MV-4-11 (cell line): ENCODE results near the gene SH3BP5L.
"Not testable (repeated sequence)": the region's sequence is repeated elsewhere in the genome, so short reads cannot be mapped to it uniquely, and the experiment has no call there.

Experiments
- DNase-seq: peaks from one replicate; lab custom pipeline; 2025; lab: John Stamatoyannopoulos, UW

SH3BP5L gene

GRCh38 chr1:248810000-248810726, 15.6 kb downstream of the SH3BP5L start:
- DNase-seq, result peak; percentile 8

GRCh38 chr1:248808876-248809275, 16.8 kb downstream of the SH3BP5L start:
- no peak for DNase-seq

- peak; percentile 71 for DNase-seq
Observed at GRCh38 chr1:248807067-248807737, 18.5 kb downstream of the SH3BP5L start.

GRCh38 chr1:248805876-248806275, 19.8 kb downstream of the SH3BP5L start:
- peak; percentile 95 for DNase-seq

- DNase-seq, result peak; percentile 98
Observed at GRCh38 chr1:248804771-248805681, 20.7 kb downstream of the SH3BP5L start.

- DNase-seq, result not testable (repeated sequence)
Observed at GRCh38 chr1:248803501-248803900, 22.2 kb downstream of the SH3BP5L start.

GRCh38 chr1:248802454-248802853, 23.3 kb downstream of the SH3BP5L start:
- no peak for DNase-seq

- DNase-seq, result peak; percentile 56
Observed at GRCh38 chr1:248800459-248800858, 25.3 kb downstream of the SH3BP5L start.

- DNase-seq, result peak; percentile 32
Observed at GRCh38 chr1:248798791-248799190, 26.9 kb downstream of the SH3BP5L start.

- DNase-seq, result peak; percentile 23
Observed at GRCh38 chr1:248794663-248795062, 31.1 kb downstream of the SH3BP5L start.

GRCh38 chr1:248793592-248793991, 32.1 kb downstream of the SH3BP5L start:
- no peak for DNase-seq

- DNase-seq, result peak; percentile 82
Observed at GRCh38 chr1:248792342-248792741, 33.4 kb downstream of the SH3BP5L start.

- DNase-seq, result no peak
Observed at GRCh38 chr1:248791010-248791409, 34.7 kb downstream of the SH3BP5L start.

- DNase-seq, result no peak
Observed at GRCh38 chr1:248790456-248790855, 35.3 kb downstream of the SH3BP5L start.

- not testable (repeated sequence) for DNase-seq
Observed at GRCh38 chr1:248789337-248789736, 36.4 kb downstream of the SH3BP5L start.

GRCh38 chr1:248788327-248788726, 37.4 kb downstream of the SH3BP5L start:
- DNase-seq, result no peak

- no peak for DNase-seq
Observed at GRCh38 chr1:248787430-248787829, 38.3 kb downstream of the SH3BP5L start.

- peak; percentile 91 for DNase-seq
Observed at GRCh38 chr1:248786156-248786555, 39.6 kb downstream of the SH3BP5L start.

GRCh38 chr1:248783367-248783766, 42.3 kb downstream of the SH3BP5L start:
- no peak for DNase-seq

- DNase-seq, result no peak
Observed at GRCh38 chr1:248782416-248783141, 43.1 kb downstream of the SH3BP5L start.

- DNase-seq, result no peak
Observed at GRCh38 chr1:248779350-248779749, 46.4 kb downstream of the SH3BP5L start.

GRCh38 chr1:248778906-248779305, 46.8 kb downstream of the SH3BP5L start:
- DNase-seq, result no peak
